HCT116 (cell line): ENCODE data around the gene FCER2. TPM values are rescaled to one million over a fixed set of nuclear protein-coding genes. Genes with fewer than 3 reads are reported as not detected.

ENCODE experiments used
- ATAC-seq: fragments of 200-7000 bp; cut with Tn5 transposase; 2 replicates; pipeline ENCODE4 v1.9.1; 2020; ENCODE audit warnings: mild to moderate bottlenecking, moderate library complexity
- BruUV-seq: library from RNA; stranded (reverse); fragments of 400-500 nt; replicated peaks from 2 replicates; lab custom pipeline; 2021; lab: Mats Ljungman, UMichigan
- CTCF ChIA-PET: fragments of 300-600 bp; sonication (Branson Sonifier 250); formaldehyde crosslinking; loops from one replicate; lab custom pipeline; 2021; ENCODE audit warnings: antibody characterized with exemption; lab: Charles Lee
- POLR2A ChIA-PET: fragments of 300-600, 350-600 bp; sonication (Branson Sonifier 250); formaldehyde crosslinking; loops from one replicate; lab custom pipeline; 2021; ENCODE audit warnings: antibody characterized with exemption; lab: Charles Lee
- RAD21 ChIA-PET, 2 experiments: fragments of 300-600 bp; sonication (Branson Sonifier 250); formaldehyde crosslinking; loops; one replicate each; lab custom pipeline; 2023; ENCODE audit warnings: low total read pairs in 2 of 2; ENCODE audit not compliant: uncharacterized antibody in 2 of 2, unreplicated experiment in 2 of 2, low non-redundant PET in 1 of 2; lab: Charles Lee
- DNase-seq: peaks from one replicate; pipeline ENCODE4 v3.0.0-alpha.2; 2010; ENCODE audit warnings: low read depth, low spot score
- H2AFZ ChIP-seq: fragments of 200-600 bp; shearing (Covaris generic), sonication (generic); 2 replicates; pipeline ENCODE4 v1.6.1; 2017; ENCODE audit warnings: low read depth, mixed run types, mixed read lengths, antibody characterized with exemption, low read length; ENCODE audit not compliant: poor library complexity, severe bottlenecking
- H3K27ac ChIP-seq: 2 replicates; pipeline ENCODE4 v1.5.1; 2012; ENCODE audit warnings: low read depth, low read length
- H3K27me3 ChIP-seq: fragments of 200-600 bp; sonication (generic); 2 replicates; pipeline ENCODE4 v1.6.1; 2016; ENCODE audit warnings: mixed run types, low read length, mixed read lengths; ENCODE audit not compliant: insufficient read depth
- H3K36me3 ChIP-seq, 2 experiments: fragments of 200-500 bp in 1 of 2; fragments of 200-600 bp in 1 of 2; sonication (Bioruptor generic) in 1 of 2; sonication (generic) in 1 of 2; 2 replicates each; pipeline versions ENCODE4 v1.5.1 to v1.6.1; 2014 to 2016; ENCODE audit warnings: low read length in 2 of 2, inconsistent platforms in 1 of 2, mixed read lengths in 1 of 2, mixed run types in 1 of 2; ENCODE audit not compliant: insufficient read depth in 2 of 2, control insufficient read depth in 1 of 2
- H3K4me1 ChIP-seq, 2 experiments: fragments of 200-600 bp in 1 of 2; sonication (generic) in 1 of 2; 2 replicates each; pipeline versions ENCODE4 v1.5.1 to v1.6.1; 2012 to 2017; ENCODE audit warnings: low read length in 2 of 2, inconsistent platforms in 1 of 2, mild to moderate bottlenecking in 1 of 2, mixed read lengths in 1 of 2, mixed run types in 1 of 2, moderate library complexity in 1 of 2; ENCODE audit not compliant: insufficient read depth in 2 of 2, control insufficient read depth in 1 of 2
- H3K4me2 ChIP-seq: fragments of 200-600 bp; sonication (generic); 2 replicates; pipeline ENCODE4 v1.6.1; 2017; ENCODE audit warnings: mixed run types, low read length, mixed read lengths
- H3K4me3 ChIP-seq, 2 experiments: fragments of 200-600 bp in 1 of 2; sonication (generic) in 1 of 2; replicated peaks in 1 of 2; 2 replicates each; pipeline ENCODE4 v1.5.1; 2011 to 2016; ENCODE audit warnings: low read length in 2 of 2, control low read depth in 1 of 2, low read depth in 1 of 2, mild to moderate bottlenecking in 1 of 2, mixed read lengths in 1 of 2, mixed run types in 1 of 2
- H3K79me2 ChIP-seq: fragments of 200-600 bp; sonication (generic); 2 replicates; pipeline ENCODE4 v1.6.1; 2017; ENCODE audit warnings: mild to moderate bottlenecking, mixed run types, low read length, moderate library complexity, mixed read lengths; ENCODE audit not compliant: insufficient read depth
- H3K9ac ChIP-seq: fragments of 200-600 bp; sonication (generic); 2 replicates; pipeline ENCODE4 v1.6.1; 2016; ENCODE audit warnings: low read length, mixed read lengths
- H3K9me2 ChIP-seq: fragments of 200-600 bp; sonication (generic), shearing (Covaris generic); 2 replicates; pipeline ENCODE4 v1.6.1; 2017; ENCODE audit warnings: mixed run types, mild to moderate bottlenecking, moderate library complexity; ENCODE audit not compliant: insufficient read depth
- H3K9me3 ChIP-seq, 2 experiments: fragments of 200-500 bp in 1 of 2; fragments of 200-600 bp in 1 of 2; sonication (Bioruptor generic) in 1 of 2; sonication (generic) in 1 of 2; 2 replicates each; pipeline ENCODE4 v1.6.1; 2014 to 2017; ENCODE audit warnings: low read length in 2 of 2, mixed read lengths in 2 of 2, inconsistent platforms in 1 of 2, low read depth in 1 of 2, mild to moderate bottlenecking in 1 of 2, mixed run types in 1 of 2, moderate library complexity in 1 of 2; ENCODE audit not compliant: control insufficient read depth in 1 of 2, insufficient read depth in 1 of 2
- H4K20me1 ChIP-seq: fragments of 200-600 bp; sonication (generic), shearing (Covaris generic); 2 replicates; pipeline ENCODE4 v1.6.1; 2017; ENCODE audit warnings: mixed run types, mild to moderate bottlenecking, moderate library complexity; ENCODE audit not compliant: insufficient read depth
- CBX3 ChIP-seq: IDR thresholded peaks from 2 replicates; pipeline ENCODE4 v1.6.1; 2012; ENCODE audit warnings: low read depth
- CEBPB ChIP-seq: IDR thresholded peaks from 2 replicates; pipeline ENCODE4 v1.6.1; 2012; ENCODE audit warnings: low read depth
- CTCF ChIP-seq, 3 experiments: fragments of 200-600 bp in 1 of 3; sonication (generic) in 1 of 3; IDR thresholded peaks in 2 of 3; conservative IDR thresholded peaks in 1 of 3; 2 replicates each; pipeline ENCODE4 v1.5.1; 2012 to 2017; ENCODE audit warnings: low read depth in 2 of 3, low read length in 2 of 3, antibody characterized with exemption in 1 of 3, borderline replicate concordance in 1 of 3, control low read depth in 1 of 3, mild to moderate bottlenecking in 1 of 3, mixed read lengths in 1 of 3, mixed run types in 1 of 3, moderate library complexity in 1 of 3; ENCODE audit not compliant: insufficient read depth in 1 of 3
- EGR1 ChIP-seq: IDR thresholded peaks from 2 replicates; pipeline ENCODE4 v1.6.1; 2012; ENCODE audit warnings: low read depth
- ELF1 ChIP-seq: IDR thresholded peaks from 2 replicates; pipeline ENCODE4 v1.6.1; 2012; ENCODE audit warnings: low read depth, borderline replicate concordance
- EZH2 ChIP-seq: fragments of 200-600 bp; sonication (generic); IDR thresholded peaks from 2 replicates; pipeline ENCODE4 v1.6.1; 2017; ENCODE audit warnings: antibody characterized with exemption, mixed run types
- EZH2phosphoT487 ChIP-seq: fragments of 200-600 bp; IDR thresholded peaks from 2 replicates; pipeline ENCODE4 v1.6.1; 2018; ENCODE audit warnings: antibody characterized with exemption, borderline replicate concordance
- FOSL1 ChIP-seq: IDR thresholded peaks from 2 replicates; pipeline ENCODE4 v1.6.1; 2012; ENCODE audit warnings: low read depth
- JUND ChIP-seq: IDR thresholded peaks from 2 replicates; pipeline ENCODE4 v1.6.1; 2012
- MAX ChIP-seq: IDR thresholded peaks from 2 replicates; pipeline ENCODE4 v1.6.1; 2012
- POLR2A ChIP-seq: IDR thresholded peaks from 2 replicates; pipeline ENCODE4 v1.7.0; 2011; ENCODE audit warnings: borderline replicate concordance; ENCODE audit not compliant: insufficient read depth, insufficient read length; ENCODE audit errors: extremely low read depth
- POLR2AphosphoS5 ChIP-seq: IDR thresholded peaks from 2 replicates; pipeline ENCODE4 v1.6.1; 2011; ENCODE audit warnings: mild to moderate bottlenecking, low read depth, low read length, moderate library complexity
- RAD21 ChIP-seq: IDR thresholded peaks from 2 replicates; pipeline ENCODE4 v1.6.1; 2012; ENCODE audit warnings: low read depth, mild to moderate bottlenecking
- SIN3A ChIP-seq: IDR thresholded peaks from 2 replicates; pipeline ENCODE4 v1.6.1; 2012; ENCODE audit warnings: low read depth
- SP1 ChIP-seq: IDR thresholded peaks from 2 replicates; pipeline ENCODE4 v1.6.1; 2012; ENCODE audit warnings: low read depth
- TCF7L2 ChIP-seq: IDR thresholded peaks from 2 replicates; pipeline ENCODE4 v1.7.0; 2011; ENCODE audit warnings: borderline replicate concordance, inconsistent platforms; ENCODE audit not compliant: insufficient read depth, insufficient read length; ENCODE audit errors: extremely low read depth
- YY1 ChIP-seq: IDR thresholded peaks from 2 replicates; pipeline ENCODE4 v1.6.1; 2011; ENCODE audit warnings: low read length, low read depth, moderate library complexity, mild to moderate bottlenecking; ENCODE audit not compliant: insufficient replicate concordance; ENCODE audit errors: extremely low read depth
- ZBTB33 ChIP-seq: IDR thresholded peaks from 2 replicates; pipeline ENCODE4 v1.6.1; 2011; ENCODE audit warnings: mild to moderate bottlenecking, low read length, moderate library complexity; ENCODE audit not compliant: insufficient replicate concordance; ENCODE audit errors: extremely low read depth
- ZFX ChIP-seq: fragments of 450-650 bp; IDR thresholded peaks from 2 replicates; pipeline ENCODE4 v1.6.1; 2017
- ZNF274 ChIP-seq: fragments of 200-500 bp; sonication (Bioruptor generic); IDR thresholded peaks from 2 replicates; pipeline ENCODE4 v1.6.1; 2014; ENCODE audit warnings: mild to moderate bottlenecking, low read depth, low read length, inconsistent platforms
- intact Hi-C: fragments of 100-400 bp; cut with micrococcal nuclease; formaldehyde crosslinking; loops from 2 replicates; pipeline ENCODE4 v1.10.0; 2022
- total RNA-seq: library from RNA; stranded (reverse); gene quantifications from one replicate; pipeline ENCODE4 v1.2.1, GENCODE V29; 2021; ENCODE audit not compliant: unreplicated experiment

FCER2 gene
- total RNA-seq, 1 experiment from 2014 or later = 0.20 TPM

- ChIA-PET POLR2A (interaction anchor here (0.8 kb wide), 1 partner anchor 60 kb away, joined by 3 read pairs; the partner anchor contains the start of gene TRAPPC5), RAD21 (no interaction called here), CTCF (no interaction called here)
- Histone ChIP-seq H3K9me2 (no peaks in the 10 kb centered on the region), H3K4me3 (no peak overlapping the region), H3K27me3 (peaks cover 29% of the 10 kb centered on the region), H4K20me1 (no peaks in the 10 kb centered on the region), H3K9me3 (no peaks in the 10 kb centered on the region), H2AFZ (no peak overlapping the region), H3K27ac (no peak overlapping the region), H3K36me3 (no peaks in the 10 kb centered on the region), H3K4me2 (no peak overlapping the region), H3K79me2 (no peaks in the 10 kb centered on the region), H3K4me1 (no peaks in the 10 kb centered on the region), H3K9ac (no peak overlapping the region)
- no TSS peak for BruUV-seq
- no peak for DNase-seq
- TF ChIP-seq ZFX (no peak), CEBPB (no peak), ZBTB33 (no peak), ZNF274 (no peak), ELF1 (no peak), JUND (no peak), EGR1 (no peak), RAD21 (no peak), YY1 (no peak), MAX (no peak), POLR2A (no peak), SP1 (no peak), CTCF (IDR thresholded peaks at IDR 0.05 in 2 of 3, conservative IDR thresholded peaks at IDR 0.05 in 1 of 3; ENCODE audit: borderline replicate concordance in 1 of 3, insufficient read depth in 1 of 3, low read depth in 2 of 3, low read length in 2 of 3) (no peak), EZH2phosphoT487 (no peak), POLR2AphosphoS5 (no peak), EZH2 (no peak), CBX3 (no peak), TCF7L2 (no peak), SIN3A (no peak), FOSL1 (no peak)
- intact Hi-C loops = no loop called here
- no peak for ATAC-seq
Measured at GRCh38 chr19:7740682-7741054, 38.7 kb upstream of the FCER2 start.
